Coronary artery (tissue), 2 donors: ENCODE results near the gene HPF1.
"Not testable (repeated sequence)": the region's sequence is repeated elsewhere in the genome, so short reads cannot be mapped to it uniquely, and the experiment has no call there.

Source experiments
- DNase-seq: peaks from one replicate; pipeline ENCODE4 v3.0.0-alpha.2; 2017; ENCODE audit warnings: low spot score
- H3K27ac ChIP-seq, 2 donors: fragments of 200-600 bp; sonication (generic); one replicate each; pipeline ENCODE4 v1.5.1; 2016 to 2019
- H3K4me3 ChIP-seq: fragments of 200-600 bp; sonication (generic); 2 replicates; pipeline ENCODE4 v1.5.1; 2016; ENCODE audit warnings: mild to moderate bottlenecking, moderate library complexity
- CTCF ChIP-seq: fragments of 200-600 bp; sonication (generic); IDR thresholded peaks from one replicate; pipeline ENCODE4 v1.5.1; 2019; ENCODE audit warnings: antibody characterized with exemption

The HPF1 gene

GRCh38 chr4:169791527-169792156 lies 33.9 kb upstream of the HPF1 start:
- no peak for TF ChIP-seq CTCF
- Histone ChIP-seq H3K27ac (no peak overlapping the region), H3K4me3 (peak overlapping the region; percentile 57)
- DNase-seq, result no peak

GRCh38 chr4:169791062-169791461 lies 33.3 kb upstream of the HPF1 start:
- no peak for DNase-seq
- H3K4me3 ChIP-seq, result no peak overlapping the region
- TF ChIP-seq CTCF, result no peak
- H3K27ac ChIP-seq, result no peak overlapping the region

- H3K4me3 ChIP-seq, result peak overlapping the region; percentile 46
- no peak for TF ChIP-seq CTCF
- no peak for DNase-seq
- H3K27ac ChIP-seq, result no peak overlapping the region
These were observed 17.0 kb upstream of the HPF1 start for GRCh38 chr4:169774466-169775445.

GRCh38 chr4:169773889-169774288 lies 16.1 kb upstream of the HPF1 start:
- Histone ChIP-seq H3K4me3 (no peak overlapping the region), H3K27ac (no peak overlapping the region)
- no peak for DNase-seq
- TF ChIP-seq CTCF, result no peak

- not testable (repeated sequence) for H3K27ac ChIP-seq, H3K4me3 ChIP-seq, DNase-seq
These were observed 13.9 kb upstream of the HPF1 start for GRCh38 chr4:169771556-169772080.

GRCh38 chr4:169770416-169770815 lies 12.7 kb upstream of the HPF1 start:
- no peak for DNase-seq
- H3K4me3 ChIP-seq, result no peak overlapping the region
- no peak for TF ChIP-seq CTCF
- no peak overlapping the region for H3K27ac ChIP-seq

GRCh38 chr4:169768385-169768784 lies 10.6 kb upstream of the HPF1 start:
- no peak overlapping the region for H3K4me3 ChIP-seq
- no peak overlapping the region for H3K27ac ChIP-seq
- no peak for DNase-seq
- no peak for TF ChIP-seq CTCF
